DMS 273 treated with DMSO at 0.1 percent for 48 hours (cell line): Measurements from ENCODE around the gene SLC4A8.
A peak's percentile ranks its signal among the peaks of the same experiment; 100 is the strongest.

ENCODE experiments used
- DNase-seq: peaks from one replicate; lab custom pipeline; 2025; lab: John Stamatoyannopoulos, UW

SLC4A8 gene

GRCh38 chr12:51395283-51396230, 29.1 kb upstream of the SLC4A8 start:
- DNase-seq = no peak

- DNase-seq = no peak
Observed at GRCh38 chr12:51397670-51398069, 27.0 kb upstream of the SLC4A8 start.

- DNase-seq = no peak
Observed at GRCh38 chr12:51399891-51400290, 24.7 kb upstream of the SLC4A8 start.

GRCh38 chr12:51401020-51401419, 23.6 kb upstream of the SLC4A8 start:
- DNase-seq = no peak

GRCh38 chr12:51401486-51401885, 23.1 kb upstream of the SLC4A8 start:
- DNase-seq = no peak

- no peak for DNase-seq
Observed at GRCh38 chr12:51401900-51402299, 22.7 kb upstream of the SLC4A8 start.

GRCh38 chr12:51403159-51403558, 21.5 kb upstream of the SLC4A8 start:
- no peak for DNase-seq

- DNase-seq = no peak
Observed at GRCh38 chr12:51403681-51404136, 20.9 kb upstream of the SLC4A8 start.

GRCh38 chr12:51404627-51405026, 20.0 kb upstream of the SLC4A8 start:
- no peak for DNase-seq

GRCh38 chr12:51405801-51406207, 18.8 kb upstream of the SLC4A8 start:
- no peak for DNase-seq

GRCh38 chr12:51406290-51406689, 18.3 kb upstream of the SLC4A8 start:
- DNase-seq = no peak

- no peak for DNase-seq
Observed at GRCh38 chr12:51406859-51407258, 17.8 kb upstream of the SLC4A8 start.

GRCh38 chr12:51407604-51408003, 17.0 kb upstream of the SLC4A8 start:
- no peak for DNase-seq

- no peak for DNase-seq
Observed at GRCh38 chr12:51409846-51410245, 14.8 kb upstream of the SLC4A8 start.

GRCh38 chr12:51413149-51413548, 11.5 kb upstream of the SLC4A8 start:
- DNase-seq = no peak

GRCh38 chr12:51413791-51414190, 10.8 kb upstream of the SLC4A8 start:
- no peak for DNase-seq

- no peak for DNase-seq
Observed at GRCh38 chr12:51415931-51416330, 8.7 kb upstream of the SLC4A8 start.

- no peak for DNase-seq
Observed at GRCh38 chr12:51417826-51418225, 6.8 kb upstream of the SLC4A8 start.

- DNase-seq = no peak
Observed at GRCh38 chr12:51419425-51420193, 5.0 kb upstream of the SLC4A8 start.

- DNase-seq = peak; percentile 8
Observed at GRCh38 chr12:51421266-51421884, 3.3 kb upstream of the SLC4A8 start.

GRCh38 chr12:51424094-51424661, 453 bp upstream of the SLC4A8 start:
- no peak for DNase-seq

GRCh38 chr12:51428256-51428655, 3.6 kb downstream of the SLC4A8 start:
- DNase-seq = peak; percentile 63
